Activated naive CD8-positive, alpha-beta T cell treated with anti-CD3 and anti-CD28 coated beads, Interleukin-2, amount 50 U/mL, for 16 hours (primary cell): ENCODE results near the gene RPLP1.
"Not testable (repeated sequence)": the region's sequence is repeated elsewhere in the genome, so short reads cannot be mapped to it uniquely, and the experiment has no call there.

Source experiments
- DNase-seq: peaks from one replicate; pipeline ENCODE4 v3.0.0-alpha.2; 2020; ENCODE audit warnings: low read depth, low spot score

The RPLP1 gene

DNA sequence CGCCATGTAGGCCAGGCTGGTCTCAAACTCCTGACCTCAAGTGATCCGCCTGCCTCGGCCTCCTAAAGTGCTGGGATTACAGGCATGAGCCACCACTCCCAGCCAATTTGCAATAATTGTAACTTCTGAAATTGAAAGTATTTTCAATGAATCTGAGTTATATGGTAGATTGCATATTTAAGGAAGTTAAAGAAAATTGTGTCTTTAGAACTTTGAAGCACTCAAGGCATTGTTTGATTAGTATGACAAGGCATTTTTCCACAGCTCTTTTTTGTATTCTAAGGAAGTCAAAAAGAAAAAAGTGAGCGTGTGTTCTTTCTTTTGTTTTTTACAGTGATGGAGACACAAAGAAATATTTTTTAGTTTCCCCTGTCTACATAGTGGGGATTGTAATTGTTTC lies 15.7 kb upstream of the RPLP1 start:
- DNase-seq = no peak

- no peak for DNase-seq
Observed at GRCh38 chr15:69439623-69440022, 13.0 kb upstream of the RPLP1 start.

DNA sequence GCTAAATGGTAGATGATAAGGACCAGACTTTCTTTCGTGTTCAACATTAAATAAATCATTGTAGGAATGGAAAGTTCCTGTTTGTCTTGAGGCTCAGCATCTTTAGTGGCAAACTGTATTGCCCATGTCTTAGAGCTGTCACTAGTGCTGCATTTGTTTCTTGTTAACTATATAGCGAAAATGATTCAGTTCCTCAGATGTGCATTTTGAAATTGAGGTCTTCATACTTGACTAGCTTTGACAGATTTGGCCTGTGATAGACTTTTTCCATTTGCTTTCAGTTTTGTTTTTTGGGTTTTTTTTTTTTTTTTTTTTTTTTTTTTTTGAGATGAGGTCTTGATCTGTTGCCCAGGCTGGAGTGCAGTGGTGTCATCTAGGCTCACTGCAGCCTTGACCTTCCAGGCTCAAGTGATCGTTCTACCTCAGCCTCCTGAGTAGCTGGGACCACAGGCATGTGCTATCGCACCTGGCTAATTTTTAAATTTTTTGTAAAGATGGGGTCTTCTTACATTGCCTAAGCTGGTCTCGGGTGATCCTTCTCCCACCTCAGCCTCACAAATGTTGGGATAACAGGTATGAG lies 9.5 kb upstream of the RPLP1 start:
- no peak for DNase-seq

GRCh38 chr15:69444686-69445085 lies 7.9 kb upstream of the RPLP1 start:
- no peak for DNase-seq

- no peak for DNase-seq
Observed at GRCh38 chr15:69446953-69447352, 5.7 kb upstream of the RPLP1 start.

DNA sequence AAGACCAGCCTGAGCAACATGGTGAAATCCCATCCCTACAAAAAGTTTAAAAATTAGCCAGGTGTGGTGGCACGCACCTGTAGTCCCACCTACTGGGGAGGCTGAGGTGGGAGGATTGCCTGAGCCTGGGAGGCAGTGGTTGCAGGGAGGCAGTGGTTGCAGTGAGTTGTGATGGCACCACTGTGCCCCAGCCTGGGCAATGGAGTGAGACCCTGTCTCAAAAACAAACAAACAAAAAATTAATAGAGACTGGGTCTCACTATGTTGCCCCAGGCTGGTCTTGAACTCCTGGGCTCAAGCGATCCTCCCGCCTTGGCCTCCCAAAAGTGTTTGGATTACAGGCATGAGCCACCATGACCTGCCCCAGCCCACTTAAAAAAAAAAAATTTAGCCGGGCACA lies 2.4 kb upstream of the RPLP1 start:
- not testable (repeated sequence) for DNase-seq

DNA sequence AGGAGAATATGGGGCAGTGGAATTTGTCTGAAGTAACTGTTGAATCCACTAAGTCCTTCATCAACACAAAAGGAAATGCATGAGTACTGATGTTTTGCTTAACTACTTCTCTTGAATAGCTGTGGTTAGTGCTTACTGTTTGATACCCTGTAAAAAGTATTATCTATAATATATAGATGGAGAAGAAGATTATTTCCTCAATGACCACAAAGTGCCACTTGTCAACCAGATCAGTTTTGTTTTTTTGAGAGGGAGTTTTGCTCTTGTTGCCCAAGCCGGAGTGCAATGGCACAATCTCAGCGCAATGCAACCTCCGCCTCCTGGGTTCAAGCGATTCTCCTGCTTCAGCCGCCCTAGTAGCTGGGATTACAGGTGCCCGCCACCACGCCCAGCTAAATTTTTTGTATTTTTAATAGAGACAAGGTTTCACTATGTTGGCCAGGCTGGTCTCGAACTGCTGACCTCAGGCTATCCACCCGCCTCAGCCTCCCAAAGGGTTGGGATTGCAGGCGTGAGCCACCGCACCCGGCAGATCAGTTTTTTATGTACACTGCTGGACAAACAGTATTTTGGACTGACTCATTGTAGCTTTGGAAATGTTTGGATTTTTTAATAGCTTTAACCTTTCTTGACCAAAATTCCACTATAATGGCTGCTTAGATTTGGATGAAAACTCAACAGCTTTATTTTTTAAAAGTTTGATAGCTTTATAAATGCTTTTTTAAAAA lies 1.5 kb upstream of the RPLP1 start:
- DNase-seq = no peak

- DNase-seq = no peak
Observed at GRCh38 chr15:69451951-69452691, 497 bp upstream of the RPLP1 start.

DNA sequence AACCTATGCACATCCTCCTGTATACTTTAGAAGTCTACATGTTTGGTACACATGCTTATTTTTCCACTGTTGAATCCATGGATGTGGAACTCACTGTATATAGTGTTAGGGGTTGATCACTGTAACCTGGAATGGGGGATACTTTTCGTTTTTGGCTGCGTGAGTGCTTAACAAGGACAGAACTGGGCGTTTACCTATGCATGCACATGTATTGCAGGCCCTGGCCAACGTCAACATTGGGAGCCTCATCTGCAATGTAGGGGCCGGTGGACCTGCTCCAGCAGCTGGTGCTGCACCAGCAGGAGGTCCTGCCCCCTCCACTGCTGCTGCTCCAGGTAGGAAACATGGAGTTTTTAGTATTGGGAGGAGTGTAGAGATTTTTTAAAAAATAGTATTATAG lies 2.3 kb downstream of the RPLP1 start:
- DNase-seq = no peak

- no peak for DNase-seq
Observed at GRCh38 chr15:69456208-69457166, 3.9 kb downstream of the RPLP1 start.

GRCh38 chr15:69457304-69458280 lies 5.0 kb downstream of the RPLP1 start:
- DNase-seq = no peak

DNA sequence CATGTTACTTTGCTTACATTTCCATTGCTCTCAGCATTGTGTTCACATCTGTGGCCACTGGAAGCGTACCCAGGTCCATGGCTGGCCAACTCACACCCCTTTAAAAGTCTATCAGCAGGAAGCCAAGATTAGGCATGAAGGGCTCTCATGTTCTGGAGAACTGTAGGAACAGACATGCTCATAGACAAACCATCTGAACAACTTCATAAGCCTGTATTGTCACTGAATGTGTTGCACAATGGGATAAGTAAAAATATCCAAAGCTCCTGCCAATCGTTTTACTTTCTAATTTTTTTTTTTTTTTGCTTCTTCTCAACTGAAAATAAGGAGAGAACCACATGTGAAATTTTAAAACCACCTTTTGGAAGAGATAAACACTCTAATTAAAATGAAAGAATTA lies 6.4 kb downstream of the RPLP1 start:
- no peak for DNase-seq

GRCh38 chr15:69460481-69460880 lies 7.9 kb downstream of the RPLP1 start:
- no peak for DNase-seq

GRCh38 chr15:69462030-69462492 lies 9.4 kb downstream of the RPLP1 start:
- no peak for DNase-seq

- peak; percentile 86 for DNase-seq
Observed at GRCh38 chr15:69462493-69463181, 10.0 kb downstream of the RPLP1 start.

GRCh38 chr15:69463182-69463756 lies 10.7 kb downstream of the RPLP1 start:
- no peak for DNase-seq

- no peak for DNase-seq
Observed at GRCh38 chr15:69465253-69465652, 12.6 kb downstream of the RPLP1 start.

- DNase-seq = no peak
Observed at GRCh38 chr15:69466733-69467132, 14.1 kb downstream of the RPLP1 start.

DNA sequence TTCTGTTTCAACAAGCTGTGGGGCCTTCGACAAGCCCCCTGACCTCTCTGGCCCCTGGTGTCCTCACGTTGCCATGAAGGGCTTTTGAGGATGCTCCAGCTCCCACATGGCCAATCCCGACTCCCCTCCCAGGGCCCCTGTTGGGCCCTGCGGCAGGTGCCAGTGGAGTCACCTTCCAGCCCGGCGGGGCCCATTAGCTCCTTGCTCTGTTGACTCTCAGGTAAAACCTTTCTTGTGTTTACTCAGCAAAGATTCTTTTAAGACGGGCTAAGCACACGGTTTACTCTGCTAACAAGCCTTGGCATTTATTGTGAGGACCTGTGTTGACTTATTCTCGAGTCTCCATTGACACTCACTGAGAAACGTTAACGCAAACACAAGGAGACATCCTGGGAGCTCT lies 15.0 kb downstream of the RPLP1 start:
- no peak for DNase-seq
